Stimulated activated CD4-positive, alpha-beta T cell treated with anti-CD3 and anti-CD28 coated beads, Interleukin-4, amount 100 ng/mL, for 1 hour (primary cell): ENCODE results near the gene SRRM4.

Source experiments
- DNase-seq: peaks from one replicate; pipeline ENCODE4 v3.0.0-alpha.2; 2020

Gene SRRM4

GRCh38 chr12:119207063-119207560 lies 225.8 kb downstream of the SRRM4 start:
- no peak for DNase-seq

- no peak for DNase-seq
Observed at GRCh38 chr12:119208626-119209061, 227.3 kb downstream of the SRRM4 start.

DNA sequence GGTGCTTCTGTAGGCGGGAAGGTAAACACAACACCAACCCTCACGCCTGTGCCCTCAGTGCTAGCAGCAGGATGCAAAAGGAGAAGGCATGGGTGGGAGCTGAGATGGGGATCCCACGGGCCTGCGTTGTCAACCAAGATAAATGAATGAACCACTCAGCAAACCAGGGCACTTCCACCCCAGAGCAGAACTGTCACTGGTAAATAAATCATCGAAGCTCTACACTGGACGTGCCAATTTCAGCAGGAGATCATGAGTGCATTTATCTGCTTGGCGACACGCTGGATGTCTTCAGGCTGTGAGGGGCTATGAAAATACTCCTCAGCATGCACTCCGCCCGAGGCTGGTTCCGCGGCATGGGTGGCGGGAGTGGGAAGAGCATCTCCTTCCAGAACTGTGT lies 230.5 kb downstream of the SRRM4 start:
- no peak for DNase-seq
